HL-60/S4 treated with phorbol 12-myristate 13-acetate at 8.2 ng/mL for 4 days and 3 days (cell line): Measurements from ENCODE around the gene NOTCH2.
"Not testable (repeated sequence)": the region's sequence is repeated elsewhere in the genome, so short reads cannot be mapped to it uniquely, and the experiment has no call there.

Source experiments
- in situ Hi-C: fragments of 300-500 bp; cut with MboI; formaldehyde crosslinking; loops from 2 replicates; pipeline ENCODE4 v1.15.0; 2022; ENCODE audit warnings: low sequenced_read_pairs

Gene NOTCH2

GRCh38 chr1:120069067-120069919 lies at the start of gene NOTCH2:
NOTCH2 (minus strand) TSS chr1:120069662; CDS start chr1:120069406, 256 bp downstream.
- in situ Hi-C loops, result not testable (repeated sequence)

- in situ Hi-C loops, result not testable (repeated sequence)
These were observed 48.1 kb upstream of the NOTCH2 start for GRCh38 chr1:120117371-120118177.

GRCh38 chr1:120116094-120116493 lies 46.6 kb upstream of the NOTCH2 start:
- in situ Hi-C loops, result not testable (repeated sequence)

GRCh38 chr1:120113134-120113533 lies 43.7 kb upstream of the NOTCH2 start:
- in situ Hi-C loops, result not testable (repeated sequence)

- in situ Hi-C loops, result not testable (repeated sequence)
These were observed 42.8 kb upstream of the NOTCH2 start for GRCh38 chr1:120112212-120112611.

- in situ Hi-C loops, result not testable (repeated sequence)
These were observed 42.3 kb upstream of the NOTCH2 start for GRCh38 chr1:120111771-120112170.

GRCh38 chr1:120111008-120111407 lies 41.5 kb upstream of the NOTCH2 start:
- in situ Hi-C loops, result not testable (repeated sequence)

- in situ Hi-C loops, result not testable (repeated sequence)
These were observed 40.2 kb upstream of the NOTCH2 start for GRCh38 chr1:120109656-120110055.

- in situ Hi-C loops, result not testable (repeated sequence)
These were observed 39.7 kb upstream of the NOTCH2 start for GRCh38 chr1:120109180-120109579.

GRCh38 chr1:120105288-120105687 lies 35.8 kb upstream of the NOTCH2 start:
- in situ Hi-C loops, result not testable (repeated sequence)

GRCh38 chr1:120103768-120104167 lies 34.3 kb upstream of the NOTCH2 start:
- in situ Hi-C loops, result not testable (repeated sequence)

- in situ Hi-C loops, result not testable (repeated sequence)
These were observed 32.1 kb upstream of the NOTCH2 start for GRCh38 chr1:120101593-120101992.

- in situ Hi-C loops, result not testable (repeated sequence)
These were observed 31.1 kb upstream of the NOTCH2 start for GRCh38 chr1:120100590-120100989.

GRCh38 chr1:120098986-120099759 lies 29.7 kb upstream of the NOTCH2 start:
- in situ Hi-C loops, result not testable (repeated sequence)

- in situ Hi-C loops, result not testable (repeated sequence)
These were observed 27.6 kb upstream of the NOTCH2 start for GRCh38 chr1:120096981-120097545.

GRCh38 chr1:120093548-120094181 lies 24.2 kb upstream of the NOTCH2 start:
- in situ Hi-C loops, result not testable (repeated sequence)

GRCh38 chr1:120092232-120093218 lies 23.1 kb upstream of the NOTCH2 start:
- in situ Hi-C loops, result not testable (repeated sequence)

- in situ Hi-C loops, result not testable (repeated sequence)
These were observed 21.4 kb upstream of the NOTCH2 start for GRCh38 chr1:120090830-120091229.

- in situ Hi-C loops, result not testable (repeated sequence)
These were observed 18.5 kb upstream of the NOTCH2 start for GRCh38 chr1:120087959-120088358.
